Stimulated activated CD8-positive, alpha-beta memory T cell treated with anti-CD3 and anti-CD28 coated beads, Interleukin-12 subunit alpha, Interleukin-12 subunit beta, amount 100 ng/mL, for 24 hours (primary cell): ENCODE data around the gene DAD1.
"Not testable (repeated sequence)": the region's sequence is repeated elsewhere in the genome, so short reads cannot be mapped to it uniquely, and the experiment has no call there.

Experiments
- DNase-seq: peaks from one replicate; pipeline ENCODE4 v3.0.0-alpha.2; 2020; ENCODE audit errors: extremely low read depth

The DAD1 gene

DNA sequence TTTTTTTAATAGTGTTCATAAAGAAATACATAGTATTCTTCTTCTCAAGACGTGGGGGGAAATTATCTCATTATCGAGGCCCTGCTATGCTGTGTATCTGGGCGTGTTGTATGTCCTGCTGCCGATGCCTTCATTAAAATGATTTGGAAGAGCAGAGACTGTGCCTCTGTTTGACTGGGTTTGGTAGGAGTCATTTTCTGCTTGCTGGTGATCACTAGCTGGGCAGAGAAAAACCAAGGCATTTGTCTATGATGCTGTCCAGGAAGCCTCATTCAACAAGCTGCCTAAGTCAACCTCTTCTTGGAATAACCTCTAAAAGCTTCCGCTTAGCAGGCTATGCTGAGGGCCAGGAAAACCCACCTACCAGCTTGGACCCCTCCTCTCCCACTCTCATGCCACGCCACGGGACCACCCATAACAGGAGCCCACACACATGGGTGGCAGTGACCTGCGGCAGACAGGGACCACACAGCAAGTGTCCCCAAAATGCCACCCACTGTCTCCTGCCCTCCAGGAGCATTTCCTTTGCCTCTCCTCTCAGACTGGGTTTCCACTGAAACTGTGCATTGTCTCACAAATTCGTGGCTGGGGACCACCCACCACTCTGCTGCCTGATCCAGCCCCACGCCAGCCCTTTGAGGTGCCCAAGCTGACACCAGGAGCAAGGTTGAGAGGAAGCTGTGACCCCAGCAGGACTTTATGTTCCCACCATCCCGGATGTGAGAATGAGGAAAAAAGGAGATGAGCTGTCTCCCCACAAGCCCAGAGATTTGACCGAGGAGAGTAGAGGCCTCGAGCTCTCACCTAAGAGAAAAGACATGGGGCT lies 36.8 kb downstream of the DAD1 start:
- DNase-seq = no peak

DNA sequence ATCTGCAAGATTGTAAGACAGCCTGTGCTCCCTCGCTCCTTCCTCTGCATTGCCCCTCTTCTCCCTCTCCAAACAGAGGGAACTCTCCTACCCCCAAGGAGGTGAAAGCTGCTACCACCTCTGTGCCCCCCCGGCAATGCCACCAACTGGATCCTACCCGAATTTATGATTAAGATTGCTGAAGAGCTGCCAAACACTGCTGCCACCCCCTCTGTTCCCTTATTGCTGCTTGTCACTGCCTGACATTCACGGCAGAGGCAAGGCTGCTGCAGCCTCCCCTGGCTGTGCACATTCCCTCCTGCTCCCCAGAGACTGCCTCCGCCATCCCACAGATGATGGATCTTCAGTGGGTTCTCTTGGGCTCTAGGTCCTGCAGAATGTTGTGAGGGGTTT lies 37.4 kb downstream of the DAD1 start:
- DNase-seq = no peak

DNA sequence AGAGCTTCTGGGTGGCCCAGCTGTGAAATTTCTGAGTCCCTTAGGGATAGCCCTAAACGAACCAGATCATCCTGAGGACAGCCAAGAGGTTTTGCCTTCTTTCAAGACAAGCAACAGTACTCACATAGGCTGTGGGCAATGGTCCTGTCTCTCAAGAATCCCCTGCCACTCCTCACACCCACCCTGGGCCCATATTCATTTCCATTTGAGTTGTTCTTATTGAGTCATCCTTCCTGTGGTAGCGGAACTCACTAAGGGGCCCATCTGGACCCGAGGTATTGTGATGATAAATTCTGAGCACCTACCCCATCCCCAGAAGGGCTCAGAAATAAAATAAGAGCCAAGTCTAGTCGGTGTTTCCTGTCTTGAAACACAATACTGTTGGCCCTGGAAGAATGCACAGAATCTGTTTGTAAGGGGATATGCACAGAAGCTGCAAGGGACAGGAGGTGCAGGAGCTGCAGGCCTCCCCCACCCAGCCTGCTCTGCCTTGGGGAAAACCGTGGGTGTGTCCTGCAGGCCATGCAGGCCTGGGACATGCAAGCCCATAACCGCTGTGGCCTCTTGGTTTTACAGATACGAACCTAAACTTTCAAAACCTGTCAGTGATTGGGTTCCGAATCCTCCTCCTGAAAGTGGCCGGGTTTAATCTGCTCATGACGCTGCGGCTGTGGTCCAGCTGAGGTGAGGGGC lies 38.9 kb downstream of the DAD1 start:
- no peak for DNase-seq

GRCh38 chr14:22549324-22549962 lies 39.6 kb downstream of the DAD1 start:
- DNase-seq = no peak

- DNase-seq = no peak
Observed at GRCh38 chr14:22547948-22548750, 40.9 kb downstream of the DAD1 start.

GRCh38 chr14:22547313-22547947 lies 41.6 kb downstream of the DAD1 start:
- DNase-seq = no peak

DNA sequence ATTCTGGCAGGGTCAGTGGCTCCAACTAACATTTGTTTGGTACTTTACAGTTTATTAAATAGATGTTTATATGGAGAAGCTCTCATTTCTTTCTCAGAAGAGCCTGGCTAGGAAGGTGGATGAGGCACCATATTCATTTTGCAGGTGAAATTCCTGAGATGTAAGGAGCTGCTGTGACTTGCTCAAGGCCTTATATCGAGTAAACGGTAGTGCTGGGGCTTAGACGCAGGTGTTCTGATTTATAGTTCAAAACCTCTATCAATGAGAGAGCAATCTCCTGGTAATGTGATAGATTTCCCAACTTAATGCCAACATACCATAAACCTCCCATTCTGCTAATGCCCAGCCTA lies 42.3 kb downstream of the DAD1 start:
- DNase-seq = no peak

GRCh38 chr14:22545842-22546721 lies 42.9 kb downstream of the DAD1 start:
- no peak for DNase-seq

GRCh38 chr14:22544881-22545420 lies 44.1 kb downstream of the DAD1 start:
- DNase-seq = no peak

GRCh38 chr14:22544406-22544805 lies 44.6 kb downstream of the DAD1 start:
- DNase-seq = no peak

DNA sequence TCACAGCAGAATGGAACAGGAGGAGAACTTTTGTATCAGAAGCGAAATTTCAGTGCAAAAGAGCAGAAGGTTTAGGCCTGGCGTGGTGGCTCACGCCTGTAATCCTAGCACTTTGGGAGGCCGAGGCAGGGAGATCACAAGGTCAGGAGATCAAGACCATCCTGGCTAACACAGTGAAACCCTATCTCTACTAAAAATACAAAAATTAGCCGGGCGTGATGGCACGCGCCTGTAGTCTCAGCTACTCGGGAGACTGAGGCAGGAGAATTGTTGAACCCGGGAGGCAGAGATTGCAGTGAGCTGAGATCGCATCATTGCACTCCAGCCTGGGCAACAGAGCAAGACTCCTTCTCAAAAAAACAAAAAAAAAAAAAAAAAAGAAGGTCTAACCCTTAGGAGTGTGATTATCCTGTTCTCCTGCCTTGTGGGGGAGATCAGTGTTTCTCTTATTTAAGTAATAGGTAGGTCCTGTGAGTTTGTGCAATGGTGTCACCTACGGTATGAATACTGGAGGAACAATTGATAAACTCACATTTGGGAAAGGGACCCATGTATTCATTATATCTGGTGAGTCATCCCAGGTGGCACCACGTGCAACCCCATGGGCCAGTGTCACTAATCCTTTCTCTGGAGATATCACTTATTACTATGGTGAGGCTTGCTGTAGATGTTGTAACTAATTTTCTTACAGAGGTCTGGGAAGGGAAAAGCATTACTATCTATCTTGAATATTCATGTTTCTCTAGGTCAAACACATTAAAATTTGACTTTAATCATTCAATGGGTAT lies 45.3 kb downstream of the DAD1 start:
- not testable (repeated sequence) for DNase-seq

DNA sequence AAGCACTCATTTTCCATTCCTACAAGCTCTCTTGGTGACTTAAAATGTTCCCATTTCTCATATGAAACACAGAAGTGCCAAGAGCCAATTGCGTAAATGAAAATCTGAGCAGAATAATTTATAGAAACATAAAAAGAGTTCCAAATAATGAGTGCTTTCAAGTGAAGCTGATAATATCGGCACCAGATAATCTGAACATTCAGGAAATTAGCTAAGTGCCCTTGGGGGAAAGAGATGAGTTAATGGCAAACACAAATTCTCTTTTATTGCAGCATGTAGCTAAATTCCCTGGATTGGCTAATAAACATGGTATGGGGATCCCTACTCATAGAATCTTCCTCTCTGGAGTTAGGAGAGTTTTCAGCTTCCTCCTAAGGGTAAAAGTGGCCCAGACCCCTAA lies 46.7 kb downstream of the DAD1 start:
- no peak for DNase-seq

DNA sequence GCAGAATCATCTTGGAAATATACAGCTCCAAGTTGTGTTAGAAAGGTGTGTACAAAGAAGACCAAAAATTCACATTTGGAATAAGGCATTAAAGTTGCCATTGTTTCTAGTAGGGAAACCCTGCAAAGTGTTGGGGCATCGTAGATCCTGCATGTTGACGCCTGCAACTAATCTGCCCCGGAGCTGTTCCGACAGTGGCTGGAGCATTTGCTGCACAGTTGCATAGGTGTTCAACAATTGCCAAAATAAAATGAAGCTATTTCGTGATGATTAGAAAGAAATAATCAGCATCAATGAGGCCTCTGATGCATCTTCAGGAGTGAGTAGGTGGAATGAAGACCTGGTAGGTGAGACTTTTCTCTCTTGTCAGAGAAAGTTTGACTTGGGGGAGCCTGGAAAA lies 47.3 kb downstream of the DAD1 start:
- DNase-seq = no peak

DNA sequence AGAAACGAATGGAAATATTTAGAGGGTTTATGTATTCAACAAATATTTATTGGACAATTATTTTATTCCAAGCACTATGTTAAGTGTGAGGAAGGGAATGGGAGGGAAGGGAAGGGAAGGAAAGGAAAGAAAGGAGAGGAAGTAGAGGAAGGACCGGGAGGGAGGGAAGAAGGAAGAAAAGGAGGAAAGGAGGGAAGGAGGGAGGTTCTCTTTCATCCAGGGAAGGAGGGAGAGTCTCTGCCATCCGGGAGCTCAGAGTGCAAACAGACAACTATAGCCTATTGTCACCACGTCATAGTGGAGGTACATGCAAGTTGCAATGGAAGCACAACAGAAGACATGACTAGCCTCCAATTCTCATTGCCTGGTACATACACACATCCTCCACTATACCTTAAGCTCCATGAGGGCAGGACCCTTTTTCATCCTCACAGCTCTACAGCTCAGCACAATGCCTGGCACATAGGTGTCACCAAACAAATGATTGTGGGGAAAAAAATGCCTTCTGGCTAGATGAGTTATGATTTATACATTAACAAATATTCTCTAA lies 48.1 kb downstream of the DAD1 start:
- DNase-seq = no peak

GRCh38 chr14:22540293-22540692 lies 48.7 kb downstream of the DAD1 start:
- DNase-seq = no peak

- no peak for DNase-seq
Observed at GRCh38 chr14:22539831-22540230, 49.2 kb downstream of the DAD1 start.

- no peak for DNase-seq
Observed at GRCh38 chr14:22538671-22539228, 50.3 kb downstream of the DAD1 start.

- no peak for DNase-seq
Observed at GRCh38 chr14:22537436-22538310, 51.4 kb downstream of the DAD1 start.
